Keratinocyte (primary cell): ENCODE data around the gene GPR15.

Experiments used
- EZH2 ChIP-seq: IDR thresholded peaks from one replicate; pipeline ENCODE4 v1.6.1; 2012; ENCODE audit warnings: inconsistent platforms, mild to moderate bottlenecking, low read length, moderate library complexity
- TF ChIP-seq, protein P1 (sequence below), 3 experiments: IDR thresholded peaks in 1 of 3; conservative IDR thresholded peaks in 1 of 3; optimal IDR thresholded peaks in 1 of 3; 2 replicates in 2 of 3; 3 replicates in 1 of 3; pipeline versions ENCODE3 to v1.5.1; 2011; ENCODE audit warnings: low read length in 3 of 3, mild to moderate bottlenecking in 3 of 3, moderate library complexity in 2 of 3, control low read depth in 1 of 3, inconsistent platforms in 1 of 3; ENCODE audit not compliant: insufficient read depth in 2 of 3; ENCODE audit errors: extremely low read depth in 1 of 3

DNA sequence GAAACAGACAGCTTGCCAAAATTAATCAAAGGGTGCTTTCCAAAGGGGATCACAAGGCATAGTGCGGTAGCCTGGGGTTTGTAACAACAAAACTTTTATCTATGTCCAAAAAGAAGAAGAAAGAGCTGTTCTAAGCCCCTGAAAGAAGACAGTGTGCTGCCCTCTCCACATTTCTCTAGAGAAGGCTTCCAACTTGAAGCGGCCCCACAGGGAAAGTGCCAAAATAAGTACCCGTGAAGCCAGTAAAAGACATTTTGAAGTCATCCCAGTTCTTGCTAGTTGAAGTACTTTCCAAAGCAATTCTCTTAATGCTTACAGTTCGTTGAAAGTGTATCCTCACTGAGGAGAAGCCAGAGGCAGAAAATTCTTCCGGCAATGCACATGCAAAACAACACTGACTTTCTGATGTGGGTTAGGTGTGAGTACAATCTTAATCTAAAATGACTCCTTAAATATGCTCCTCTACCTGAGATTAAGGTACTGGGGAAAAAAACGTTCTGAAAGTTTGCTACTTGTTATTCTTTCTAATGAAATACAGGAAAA, 21.3 kb downstream of the GPR15 start:
- TF ChIP-seq, protein P1, sequence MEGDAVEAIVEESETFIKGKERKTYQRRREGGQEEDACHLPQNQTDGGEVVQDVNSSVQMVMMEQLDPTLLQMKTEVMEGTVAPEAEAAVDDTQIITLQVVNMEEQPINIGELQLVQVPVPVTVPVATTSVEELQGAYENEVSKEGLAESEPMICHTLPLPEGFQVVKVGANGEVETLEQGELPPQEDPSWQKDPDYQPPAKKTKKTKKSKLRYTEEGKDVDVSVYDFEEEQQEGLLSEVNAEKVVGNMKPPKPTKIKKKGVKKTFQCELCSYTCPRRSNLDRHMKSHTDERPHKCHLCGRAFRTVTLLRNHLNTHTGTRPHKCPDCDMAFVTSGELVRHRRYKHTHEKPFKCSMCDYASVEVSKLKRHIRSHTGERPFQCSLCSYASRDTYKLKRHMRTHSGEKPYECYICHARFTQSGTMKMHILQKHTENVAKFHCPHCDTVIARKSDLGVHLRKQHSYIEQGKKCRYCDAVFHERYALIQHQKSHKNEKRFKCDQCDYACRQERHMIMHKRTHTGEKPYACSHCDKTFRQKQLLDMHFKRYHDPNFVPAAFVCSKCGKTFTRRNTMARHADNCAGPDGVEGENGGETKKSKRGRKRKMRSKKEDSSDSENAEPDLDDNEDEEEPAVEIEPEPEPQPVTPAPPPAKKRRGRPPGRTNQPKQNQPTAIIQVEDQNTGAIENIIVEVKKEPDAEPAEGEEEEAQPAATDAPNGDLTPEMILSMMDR (optimal IDR thresholded peaks at IDR 0.05 in 1 of 3, IDR thresholded peaks at IDR 0.05 in 1 of 3, conservative IDR thresholded peaks at IDR 0.05 in 1 of 3; ENCODE audit: extremely low read depth in 1 of 3, insufficient read depth in 2 of 3, low read length in 3 of 3), result no peak
- no peak for TF ChIP-seq EZH2
